IMR-90 (cell line): ENCODE measurements around the gene TLR6. TPM values are rescaled to one million over a fixed set of nuclear protein-coding genes. Genes with fewer than 3 reads are reported as not detected.

Source experiments
- ATAC-seq: fragments of 200-7000 bp; cut with Tn5 transposase; 2 replicates; pipeline ENCODE4 v1.9.1; 2020; ENCODE audit warnings: low read depth, mild to moderate bottlenecking, moderate library complexity
- BruUV-seq: library from RNA; stranded (reverse); fragments of 400-500 nt; replicated peaks from 2 replicates; lab custom pipeline; 2021; lab: Mats Ljungman, UMichigan
- CTCF ChIA-PET: fragments of 300-600 bp; formaldehyde crosslinking; extraction: SDS; loops from one replicate; lab custom pipeline; 2021; ENCODE audit warnings: antibody characterized with exemption; lab: Yijun Ruan, JAX
- POLR2A ChIA-PET: fragments of 300-600 bp; sonication (Branson Sonifier 250); formaldehyde crosslinking; loops from one replicate; lab custom pipeline; 2022; ENCODE audit warnings: antibody characterized with exemption; ENCODE audit not compliant: unreplicated experiment; lab: Charles Lee
- DNase-seq: peaks from one replicate; pipeline ENCODE4 v3.0.0; 2013
- H2AFZ ChIP-seq: replicated peaks from 2 replicates; pipeline ENCODE3; 2013; ENCODE audit warnings: low read length, mild to moderate bottlenecking; ENCODE audit not compliant: poor library complexity
- H2AK5ac ChIP-seq: 2 replicates; pipeline ENCODE4 v1.6.1; 2013; ENCODE audit warnings: low read depth, low read length, inconsistent platforms
- H2AK9ac ChIP-seq: replicated peaks from 2 replicates; pipeline ENCODE3; 2013; ENCODE audit warnings: mild to moderate bottlenecking, low read depth, low read length, moderate library complexity; ENCODE audit not compliant: poor library complexity
- H2BK120ac ChIP-seq: 2 replicates; pipeline ENCODE4 v1.6.1; 2013; ENCODE audit warnings: low read depth, low read length, inconsistent platforms
- H2BK15ac ChIP-seq: 3 replicates; pipeline ENCODE4 v1.6.1; 2013; ENCODE audit warnings: low read depth, low read length, inconsistent platforms
- H2BK20ac ChIP-seq: 2 replicates; pipeline ENCODE4 v1.6.1; 2013; ENCODE audit warnings: low read depth, mild to moderate bottlenecking, inconsistent platforms, low read length, moderate library complexity
- H2BK5ac ChIP-seq: 2 replicates; pipeline ENCODE4 v1.6.1; 2013; ENCODE audit warnings: mild to moderate bottlenecking, low read depth, low read length, inconsistent platforms; ENCODE audit not compliant: poor library complexity, severe bottlenecking
- H3K14ac ChIP-seq: replicated peaks from 2 replicates; pipeline ENCODE4 v1.6.1; 2013; ENCODE audit warnings: low read depth, low read length, inconsistent platforms
- H3K18ac ChIP-seq: 2 replicates; pipeline ENCODE4 v1.6.1; 2013; ENCODE audit warnings: low read depth, low read length, control low read depth
- H3K23ac ChIP-seq: 2 replicates; pipeline ENCODE4 v1.6.1; 2013; ENCODE audit warnings: low read depth, low read length, inconsistent platforms
- H3K27ac ChIP-seq: 2 replicates; pipeline ENCODE4 v1.5.1; 2013; ENCODE audit warnings: mild to moderate bottlenecking, control low read depth, low read length; ENCODE audit not compliant: insufficient read depth
- H3K27me3 ChIP-seq: 2 replicates; pipeline ENCODE4 v1.6.1; 2013; ENCODE audit warnings: low read length; ENCODE audit not compliant: control insufficient read depth, insufficient read depth
- H3K36me3 ChIP-seq: 2 replicates; pipeline ENCODE4 v1.6.1; 2013; ENCODE audit warnings: low read length, mixed read lengths; ENCODE audit not compliant: control insufficient read depth, insufficient read depth
- H3K4ac ChIP-seq: 2 replicates; pipeline ENCODE4 v1.6.1; 2013; ENCODE audit warnings: low read depth, low read length, inconsistent platforms
- H3K4me1 ChIP-seq: 2 replicates; pipeline ENCODE4 v1.6.1; 2013; ENCODE audit warnings: low read length, mixed read lengths; ENCODE audit not compliant: control insufficient read depth, insufficient read depth
- H3K4me2 ChIP-seq: 2 replicates; pipeline ENCODE4 v1.6.1; 2013; ENCODE audit warnings: low read depth, mild to moderate bottlenecking, control low read depth, low read length, moderate library complexity
- H3K4me3 ChIP-seq: 2 replicates; pipeline ENCODE4 v1.5.1; 2013; ENCODE audit warnings: low read depth, mild to moderate bottlenecking, control low read depth, low read length, moderate library complexity; ENCODE audit not compliant: insufficient read depth
- H3K56ac ChIP-seq: 2 replicates; pipeline ENCODE4 v1.6.1; 2013; ENCODE audit warnings: low read length, inconsistent platforms; ENCODE audit not compliant: insufficient read depth; ENCODE audit errors: extremely low read depth
- H3K79me1 ChIP-seq, 2 experiments: 2 replicates each; pipeline ENCODE4 v1.6.1; 2013; ENCODE audit warnings: low read length in 2 of 2, inconsistent platforms in 1 of 2, low read depth in 1 of 2
- H3K9ac ChIP-seq: 2 replicates; pipeline ENCODE4 v1.6.1; 2013; ENCODE audit warnings: low read depth, low read length, control low read depth
- H3K9me1 ChIP-seq: 2 replicates; pipeline ENCODE4 v1.6.1; 2013; ENCODE audit warnings: low read length, inconsistent platforms; ENCODE audit not compliant: insufficient read depth
- H3K9me3 ChIP-seq: 2 replicates; pipeline ENCODE4 v1.6.1; 2013; ENCODE audit warnings: low read length; ENCODE audit not compliant: control insufficient read depth, insufficient read depth
- H4K20me1 ChIP-seq: 2 replicates; pipeline ENCODE4 v1.6.1; 2013; ENCODE audit warnings: low read length, inconsistent platforms; ENCODE audit not compliant: insufficient read depth
- H4K5ac ChIP-seq: 2 replicates; pipeline ENCODE4 v1.6.1; 2013; ENCODE audit warnings: mild to moderate bottlenecking, low read depth, low read length, control low read depth
- H4K8ac ChIP-seq, 2 experiments: 2 replicates each; pipeline ENCODE4 v1.6.1; 2013; ENCODE audit warnings: low read depth in 2 of 2, low read length in 2 of 2, control low read depth in 1 of 2, inconsistent platforms in 1 of 2
- H4K91ac ChIP-seq: 2 replicates; pipeline ENCODE4 v1.6.1; 2013; ENCODE audit warnings: low read depth, low read length, inconsistent platforms; ENCODE audit not compliant: insufficient read depth
- BHLHE40 ChIP-seq: fragments of 150-350 bp; IDR thresholded peaks from 2 replicates; pipeline ENCODE4 v1.6.1; 2016; ENCODE audit warnings: mild to moderate bottlenecking, low read depth, low read length
- CEBPB ChIP-seq: IDR thresholded peaks from 2 replicates; pipeline ENCODE4 v1.6.1; 2012; ENCODE audit warnings: low read depth, low read length, improper control_type of control experiment
- CHD1 ChIP-seq: IDR thresholded peaks from 2 replicates; pipeline ENCODE4 v1.6.1; 2012; ENCODE audit warnings: low read depth, low read length, improper control_type of control experiment
- CTCF ChIP-seq: conservative IDR thresholded peaks from 2 replicates; pipeline ENCODE4 v1.5.1; 2012; ENCODE audit warnings: mild to moderate bottlenecking, low read depth, low read length, improper control_type of control experiment
- FOS ChIP-seq: fragments of 150-350 bp; IDR thresholded peaks from 2 replicates; pipeline ENCODE4 v1.6.1; 2016; ENCODE audit warnings: low read depth, low read length
- MAFK ChIP-seq: IDR thresholded peaks from 2 replicates; pipeline ENCODE4 v1.6.1; 2012; ENCODE audit warnings: low read depth, low read length, improper control_type of control experiment
- MAZ ChIP-seq: IDR thresholded peaks from 2 replicates; pipeline ENCODE4 v1.6.1; 2012; ENCODE audit warnings: low read depth, mild to moderate bottlenecking, low read length, improper control_type of control experiment, moderate library complexity, borderline replicate concordance
- MXI1 ChIP-seq: IDR thresholded peaks from 2 replicates; pipeline ENCODE4 v1.6.1; 2012; ENCODE audit warnings: low read depth, mild to moderate bottlenecking, low read length, moderate library complexity, borderline replicate concordance
- NFE2L2 ChIP-seq: fragments of 150-350 bp; IDR thresholded peaks from 2 replicates; pipeline ENCODE4 v1.6.1; 2016; ENCODE audit warnings: low read depth, mild to moderate bottlenecking, low read length
- POLR2A ChIP-seq: IDR thresholded peaks from 2 replicates; pipeline ENCODE4 v1.6.1; 2012; ENCODE audit warnings: mild to moderate bottlenecking, low read depth, low read length
- RCOR1 ChIP-seq: IDR thresholded peaks from 2 replicates; pipeline ENCODE4 v1.6.1; 2012; ENCODE audit warnings: mild to moderate bottlenecking, low read length, improper control_type of control experiment; ENCODE audit not compliant: insufficient replicate concordance
- RFX5 ChIP-seq: IDR thresholded peaks from 2 replicates; pipeline ENCODE4 v1.8.0; 2012; ENCODE audit warnings: low read depth, mild to moderate bottlenecking, low read length, moderate library complexity
- SMC3 ChIP-seq: fragments of 150-350 bp; IDR thresholded peaks from 2 replicates; pipeline ENCODE4 v1.6.1; 2016; ENCODE audit warnings: low read depth, mild to moderate bottlenecking, antibody characterized with exemption, low read length, moderate library complexity
- USF2 ChIP-seq: fragments of 150-350 bp; IDR thresholded peaks from 2 replicates; pipeline ENCODE4 v1.6.1; 2017; ENCODE audit warnings: mild to moderate bottlenecking, antibody characterized with exemption, low read length, low read depth
- WGBS, 2 experiments: methylation state at CpG; one replicate each; pipeline versions ENCODE4 v1.1.5 to v1.1.7; 2013; ENCODE audit warnings: missing lambda C conversion rate in 2 of 2; ENCODE audit not compliant: insufficient read length in 1 of 2; ENCODE audit errors: extremely low coverage in 2 of 2; 5-methylcytosine and 5-hydroxymethylcytosine counted together
- dilution Hi-C: fragments of 300-500 bp; cut with HindIII; formaldehyde crosslinking; loops from one replicate; pipeline ENCODE4 v1.14.3; 2018; ENCODE audit warnings: low sequenced_read_pairs; ENCODE audit not compliant: unreplicated experiment
- in situ Hi-C: fragments of 300-500 bp; cut with MboI; formaldehyde crosslinking; loops from 3 replicates; pipeline ENCODE4 v1.14.3; 2019; ENCODE audit warnings: low sequenced_read_pairs, inconsistent platforms, mixed read lengths
- intact Hi-C: fragments of 100-400 bp; cut with micrococcal nuclease; formaldehyde crosslinking; loops from 2 replicates; pipeline ENCODE4 v1.10.0; 2022
- polyA plus RNA-seq, 3 experiments: library from polyadenylated mRNA; depleted of rRNA; stranded (reverse); fragments of >200 nt; gene quantifications; 2 replicates each; pipeline ENCODE4 v1.2.3, GENCODE V29; 2012; ENCODE audit warnings: low replicate concordance in 1 of 3
- total RNA-seq: library from RNA; depleted of rRNA; stranded (reverse); fragments of >200 nt; gene quantifications from 2 replicates; pipeline ENCODE4 v1.2.3, GENCODE V29; 2012

TLR6 gene
- total and polyA plus RNA-seq, 2 of the 4 experiments (the other 2 are of a cell fraction): 1.4 to 3.9 TPM

GRCh38 chr4:38896940-38897339 lies 40.3 kb upstream of the TLR6 start:
- H3K9me3 ChIP-seq: no peaks in the 10 kb centered on the region
- no peak overlapping the region for H4K91ac ChIP-seq
- no peak overlapping the region for H3K4me3 ChIP-seq
- WGBS, 2 experiments: no CpG with 5 or more reads among the region's 1 CpG
- no peak overlapping the region for H3K56ac ChIP-seq
- BruUV-seq: no TSS peak
- H3K27ac ChIP-seq: no peak overlapping the region
- POLR2A ChIA-PET: no interaction called here
- no peak overlapping the region for H4K5ac ChIP-seq
- H3K18ac ChIP-seq: no peak overlapping the region
- H3K9me1 ChIP-seq: peaks cover 12% of the 10 kb centered on the region
- H2AK9ac ChIP-seq: no peak overlapping the region
- no peak overlapping the region for H2BK5ac ChIP-seq
- no peak overlapping the region for H3K4me2 ChIP-seq
- no peak overlapping the region for H2AK5ac ChIP-seq
- TF ChIP-seq MAFK: no peak
- TF ChIP-seq POLR2A: no peak
- no peak for TF ChIP-seq USF2
- no peak for TF ChIP-seq NFE2L2
- TF ChIP-seq BHLHE40: no peak
- TF ChIP-seq MXI1: no peak
- no peak for TF ChIP-seq CEBPB
- TF ChIP-seq FOS: no peak
- TF ChIP-seq RFX5: no peak
- no peak for TF ChIP-seq SMC3
- TF ChIP-seq CHD1: no peak
- no peak for TF ChIP-seq RCOR1
- no peak for TF ChIP-seq MAZ
- TF ChIP-seq CTCF: no peak
- peak; percentile 41; the same call in 1 of the 2 replicates for ATAC-seq
- H3K14ac ChIP-seq: no peak overlapping the region
- no peak overlapping the region for H2AFZ ChIP-seq
- intact Hi-C loops (no loop called here), dilution Hi-C loops (no loop called here), in situ Hi-C loops (no loop called here)
- no peaks in the 10 kb centered on the region for H3K27me3 ChIP-seq
- H3K79me1 ChIP-seq: peaks cover 50 to 87% of the 10 kb centered on the region in 2 experiments
- no peak overlapping the region for H3K9ac ChIP-seq
- H3K36me3 ChIP-seq: peaks cover 45% of the 10 kb centered on the region
- peaks cover 8% of the 10 kb centered on the region for H3K4me1 ChIP-seq
- no peak overlapping the region for H3K4ac ChIP-seq
- peak; percentile 38 for DNase-seq
- no peak overlapping the region for H4K8ac ChIP-seq
- H4K20me1 ChIP-seq: peaks cover 30% of the 10 kb centered on the region; the same call in 1 of the 2 replicates
- no peak overlapping the region for H2BK120ac ChIP-seq
- H2BK15ac ChIP-seq: no peak overlapping the region
- H2BK20ac ChIP-seq: no peak overlapping the region
- H3K23ac ChIP-seq: peak overlapping the region; percentile 37; the same call in 1 of the 2 replicates
- CTCF ChIA-PET: interaction anchor here (1.2 kb wide), 1 partner anchor 238 kb away, joined by 5 read pairs; no protein-coding TSS in a partner anchor
